HG02840 (cell line): ENCODE results near the gene CLDN4.
A peak's percentile ranks its signal among the peaks of the same experiment; 100 is the strongest.
"Not testable (repeated sequence)": the region's sequence is repeated elsewhere in the genome, so short reads cannot be mapped to it uniquely, and the experiment has no call there.

Source experiments
- ATAC-seq: cut with Tn5 transposase; IDR thresholded peaks from one replicate; pipeline ENCODE4 v1.9.1; 2021; ENCODE audit warnings: mild to moderate bottlenecking, moderate library complexity, moderate number of reproducible peaks; ENCODE audit not compliant: unreplicated experiment, low FRiP score

Gene CLDN4

GRCh38 chr7:73841689-73842066 lies 10.9 kb downstream of the CLDN4 start:
- ATAC-seq, result peak; percentile 6

- ATAC-seq, result peak; percentile 83
Measured at GRCh38 chr7:73842067-73842976, 11.5 kb downstream of the CLDN4 start, which contains the start of gene METTL27. TSS of gene METTL27 (minus strand) at chr7:73842516. CDS start at chr7:73842140, 376 bp downstream.

- no peak for ATAC-seq
Measured at GRCh38 chr7:73844131-73844547, 13.3 kb downstream of the CLDN4 start.

GRCh38 chr7:73844848-73845460 lies 14.2 kb downstream of the CLDN4 start:
- no peak for ATAC-seq

GRCh38 chr7:73845701-73846195 lies 15.0 kb downstream of the CLDN4 start:
- not testable (repeated sequence) for ATAC-seq

- ATAC-seq, result no peak
Measured at GRCh38 chr7:73847941-73848723, 17.3 kb downstream of the CLDN4 start.

GRCh38 chr7:73850781-73851207 lies 20.0 kb downstream of the CLDN4 start:
- no peak for ATAC-seq

- ATAC-seq, result no peak
Measured at GRCh38 chr7:73851410-73852338, 20.9 kb downstream of the CLDN4 start.

- ATAC-seq, result no peak
Measured at GRCh38 chr7:73852500-73852899, 21.7 kb downstream of the CLDN4 start.

GRCh38 chr7:73856941-73857340 lies 26.1 kb downstream of the CLDN4 start:
- ATAC-seq, result no peak

GRCh38 chr7:73858807-73859206 lies 28.0 kb downstream of the CLDN4 start:
- ATAC-seq, result no peak

GRCh38 chr7:73860859-73861258 lies 30.1 kb downstream of the CLDN4 start, which contains the start of gene TMEM270:
TSS of gene TMEM270 (plus strand) at chr7:73861159. CDS start at chr7:73861195, 36 bp downstream.
- no peak for ATAC-seq

GRCh38 chr7:73861305-73861704 lies 30.5 kb downstream of the CLDN4 start:
- ATAC-seq, result no peak

GRCh38 chr7:73864981-73865711 lies 34.4 kb downstream of the CLDN4 start:
- ATAC-seq, result no peak

GRCh38 chr7:73865738-73866445 lies 35.1 kb downstream of the CLDN4 start:
- ATAC-seq, result no peak

- ATAC-seq, result no peak
Measured at GRCh38 chr7:73866446-73866767, 35.6 kb downstream of the CLDN4 start.

GRCh38 chr7:73869011-73869798 lies 38.4 kb downstream of the CLDN4 start:
- no peak for ATAC-seq
